MG63 (cell line): Measurements from ENCODE around the gene LHX3. TPM values are rescaled to one million over a fixed set of nuclear protein-coding genes. Genes with fewer than 3 reads are reported as not detected.

Experiments
- DNase-seq: peaks from one replicate; pipeline ENCODE4 v3.0.0-alpha.2; 2020
- H3K27me3 ChIP-seq: fragments of 250-450 bp; sonication (Bioruptor Pico); 2 replicates; pipeline ENCODE4 v1.5.1; 2020; ENCODE audit warnings: mild to moderate bottlenecking, moderate library complexity
- H3K36me3 ChIP-seq: fragments of 250-450 bp; sonication (Bioruptor Pico); 2 replicates; pipeline ENCODE4 v1.5.1; 2020; ENCODE audit warnings: mild to moderate bottlenecking, moderate library complexity
- H3K4me3 ChIP-seq: fragments of 250-450 bp; sonication (Bioruptor Pico); 2 replicates; pipeline ENCODE4 v1.5.1; 2020; ENCODE audit warnings: mild to moderate bottlenecking, moderate library complexity
- H3K9me3 ChIP-seq: fragments of 250-450 bp; sonication (Bioruptor Pico); 2 replicates; pipeline ENCODE4 v1.5.1; 2020; ENCODE audit warnings: mild to moderate bottlenecking, moderate library complexity
- total RNA-seq: library from RNA; depleted of rRNA; stranded (reverse); fragments of >200 nt; shearing (Covaris generic); gene quantifications from 2 replicates; pipeline ENCODE4 v1.2.3, GENCODE V29; 2014; ENCODE audit warnings: low replicate concordance

LHX3 gene
- total RNA-seq, 1 experiment from 2014 or later: not detected

- no peak for DNase-seq
- no peak overlapping the region for H3K4me3 ChIP-seq
- no peaks in the 10 kb centered on the region for H3K27me3 ChIP-seq
- no peaks in the 10 kb centered on the region for H3K36me3 ChIP-seq
- no peaks in the 10 kb centered on the region for H3K9me3 ChIP-seq
These were observed 23.0 kb downstream of the LHX3 start for GRCh38 chr9:136181784-136182419.

GRCh38 chr9:136180586-136180985 lies 24.3 kb downstream of the LHX3 start:
- Histone ChIP-seq H3K27me3 (no peaks in the 10 kb centered on the region), H3K4me3 (no peak overlapping the region), H3K9me3 (no peaks in the 10 kb centered on the region), H3K36me3 (no peaks in the 10 kb centered on the region)
- DNase-seq: no peak

GRCh38 chr9:136179761-136180160 lies 25.2 kb downstream of the LHX3 start:
- DNase-seq: no peak
- H3K36me3 ChIP-seq: no peaks in the 10 kb centered on the region
- no peak overlapping the region for H3K4me3 ChIP-seq
- no peaks in the 10 kb centered on the region for H3K27me3 ChIP-seq
- no peaks in the 10 kb centered on the region for H3K9me3 ChIP-seq

GRCh38 chr9:136179101-136179616 lies 25.8 kb downstream of the LHX3 start:
- no peaks in the 10 kb centered on the region for H3K36me3 ChIP-seq
- H3K4me3 ChIP-seq: no peak overlapping the region
- H3K27me3 ChIP-seq: no peaks in the 10 kb centered on the region
- no peaks in the 10 kb centered on the region for H3K9me3 ChIP-seq
- DNase-seq: no peak

GRCh38 chr9:136178773-136179075 lies 26.2 kb downstream of the LHX3 start:
- H3K36me3 ChIP-seq: no peaks in the 10 kb centered on the region
- H3K9me3 ChIP-seq: no peaks in the 10 kb centered on the region
- no peak overlapping the region for H3K4me3 ChIP-seq
- no peaks in the 10 kb centered on the region for H3K27me3 ChIP-seq
- DNase-seq: no peak

- no peak for DNase-seq
- Histone ChIP-seq H3K36me3 (no peaks in the 10 kb centered on the region), H3K27me3 (no peaks in the 10 kb centered on the region), H3K4me3 (no peak overlapping the region), H3K9me3 (no peaks in the 10 kb centered on the region)
These were observed 26.7 kb downstream of the LHX3 start for GRCh38 chr9:136178061-136178772.

GRCh38 chr9:136177224-136177623 lies 27.7 kb downstream of the LHX3 start:
- H3K4me3 ChIP-seq: no peak overlapping the region
- H3K36me3 ChIP-seq: no peaks in the 10 kb centered on the region
- no peaks in the 10 kb centered on the region for H3K27me3 ChIP-seq
- no peaks in the 10 kb centered on the region for H3K9me3 ChIP-seq
- no peak for DNase-seq

GRCh38 chr9:136175616-136176197 lies 29.2 kb downstream of the LHX3 start:
- no peaks in the 10 kb centered on the region for H3K27me3 ChIP-seq
- H3K36me3 ChIP-seq: no peaks in the 10 kb centered on the region
- H3K9me3 ChIP-seq: no peaks in the 10 kb centered on the region
- no peak for DNase-seq
- H3K4me3 ChIP-seq: no peak overlapping the region

- Histone ChIP-seq H3K4me3 (no peak overlapping the region), H3K36me3 (no peaks in the 10 kb centered on the region), H3K27me3 (no peaks in the 10 kb centered on the region), H3K9me3 (no peaks in the 10 kb centered on the region)
- DNase-seq: no peak
These were observed 29.9 kb downstream of the LHX3 start for GRCh38 chr9:136174779-136175615.

GRCh38 chr9:136173648-136174290 lies 31.2 kb downstream of the LHX3 start:
- no peaks in the 10 kb centered on the region for H3K9me3 ChIP-seq
- H3K27me3 ChIP-seq: no peaks in the 10 kb centered on the region
- H3K36me3 ChIP-seq: no peaks in the 10 kb centered on the region
- no peak overlapping the region for H3K4me3 ChIP-seq
- DNase-seq: no peak

- no peaks in the 10 kb centered on the region for H3K9me3 ChIP-seq
- DNase-seq: no peak
- no peaks in the 10 kb centered on the region for H3K36me3 ChIP-seq
- H3K4me3 ChIP-seq: no peak overlapping the region
- H3K27me3 ChIP-seq: no peaks in the 10 kb centered on the region
These were observed 32.4 kb downstream of the LHX3 start for GRCh38 chr9:136172412-136173079.

- no peaks in the 10 kb centered on the region for H3K36me3 ChIP-seq
- H3K4me3 ChIP-seq: no peak overlapping the region
- no peaks in the 10 kb centered on the region for H3K27me3 ChIP-seq
- DNase-seq: no peak
- H3K9me3 ChIP-seq: no peaks in the 10 kb centered on the region
These were observed 33.0 kb downstream of the LHX3 start for GRCh38 chr9:136171801-136172411.

- Histone ChIP-seq H3K36me3 (no peaks in the 10 kb centered on the region), H3K4me3 (no peak overlapping the region), H3K27me3 (no peaks in the 10 kb centered on the region), H3K9me3 (no peaks in the 10 kb centered on the region)
- DNase-seq: no peak
These were observed 33.7 kb downstream of the LHX3 start for GRCh38 chr9:136171009-136171800.

GRCh38 chr9:136170006-136170901 lies 34.7 kb downstream of the LHX3 start:
- peaks cover 3% of the 10 kb centered on the region for H3K9me3 ChIP-seq
- H3K4me3 ChIP-seq: no peak overlapping the region
- DNase-seq: no peak
- H3K27me3 ChIP-seq: no peaks in the 10 kb centered on the region
- no peaks in the 10 kb centered on the region for H3K36me3 ChIP-seq
